ENCODE data around the gene AEN. TPM values are rescaled to one million over a fixed set of nuclear protein-coding genes. Genes with fewer than 3 reads are reported as not detected.
"Not testable (repeated sequence)": the region's sequence is repeated elsewhere in the genome, so short reads cannot be mapped to it uniquely, and the experiment has no call there.

Gene AEN
- total RNA-seq, 1 donor from 2014 or later, result 18.1 TPM

GRCh38 chr15:88630798-88631463 is 9.8 kb downstream of the AEN start:
- no peak for DNase-seq (ENCODE audit: low spot score)

- DNase-seq (ENCODE audit: low spot score), result no peak
Observed at GRCh38 chr15:88631464-88632028, 10.4 kb downstream of the AEN start.

GRCh38 chr15:88632797-88633196 is 11.7 kb downstream of the AEN start:
- not testable (repeated sequence) for DNase-seq (ENCODE audit: low spot score)

- no peak for DNase-seq (ENCODE audit: low spot score)
Observed at GRCh38 chr15:88634449-88634848, 13.3 kb downstream of the AEN start.

GRCh38 chr15:88635318-88635717 is 14.2 kb downstream of the AEN start:
- DNase-seq (ENCODE audit: low spot score), result no peak

GRCh38 chr15:88636050-88636449 is 14.9 kb downstream of the AEN start:
- no peak for DNase-seq (ENCODE audit: low spot score)

- no peak for DNase-seq (ENCODE audit: low spot score)
Observed at GRCh38 chr15:88636654-88637053, 15.5 kb downstream of the AEN start.

- DNase-seq (ENCODE audit: low spot score), result no peak
Observed at GRCh38 chr15:88637436-88637835, 16.3 kb downstream of the AEN start.

GRCh38 chr15:88637841-88638625 is 16.9 kb downstream of the AEN start:
- DNase-seq (ENCODE audit: low spot score), result peak; percentile 31

- peak; percentile 91 for DNase-seq (ENCODE audit: low spot score)
Observed at GRCh38 chr15:88638626-88639372, 17.7 kb downstream of the AEN start, which contains the start of gene ISG20. ISG20 (plus strand) TSS chr15:88639016; CDS start chr15:88639367, 351 bp downstream.

GRCh38 chr15:88641959-88642452 is 20.9 kb downstream of the AEN start:
- DNase-seq (ENCODE audit: low spot score), result no peak

- not testable (repeated sequence) for DNase-seq (ENCODE audit: low spot score)
Observed at GRCh38 chr15:88642514-88642913, 21.4 kb downstream of the AEN start.

- no peak for DNase-seq (ENCODE audit: low spot score)
Observed at GRCh38 chr15:88644741-88645140, 23.6 kb downstream of the AEN start.

- no peak for DNase-seq (ENCODE audit: low spot score)
Observed at GRCh38 chr15:88645171-88646087, 24.3 kb downstream of the AEN start.

GRCh38 chr15:88646088-88646405 is 24.9 kb downstream of the AEN start:
- DNase-seq (ENCODE audit: low spot score), result no peak

GRCh38 chr15:88646951-88647350 is 25.8 kb downstream of the AEN start:
- no peak for DNase-seq (ENCODE audit: low spot score)

GRCh38 chr15:88647351-88648105 is 26.4 kb downstream of the AEN start:
- no peak for DNase-seq (ENCODE audit: low spot score)

GRCh38 chr15:88648357-88649214 is 27.4 kb downstream of the AEN start:
- DNase-seq (ENCODE audit: low spot score), result no peak

- peak; percentile 40 for DNase-seq (ENCODE audit: low spot score)
Observed at GRCh38 chr15:88649286-88649733, 28.2 kb downstream of the AEN start.
